ENCODE measurements around the gene HDAC11. TPM values are rescaled to one million over a fixed set of nuclear protein-coding genes. Genes with fewer than 3 reads are reported as not detected.

The HDAC11 gene
- total RNA-seq, 4 donors from 2014 or later, result 19.8 to 44.0 (median 27.1) TPM

DNA sequence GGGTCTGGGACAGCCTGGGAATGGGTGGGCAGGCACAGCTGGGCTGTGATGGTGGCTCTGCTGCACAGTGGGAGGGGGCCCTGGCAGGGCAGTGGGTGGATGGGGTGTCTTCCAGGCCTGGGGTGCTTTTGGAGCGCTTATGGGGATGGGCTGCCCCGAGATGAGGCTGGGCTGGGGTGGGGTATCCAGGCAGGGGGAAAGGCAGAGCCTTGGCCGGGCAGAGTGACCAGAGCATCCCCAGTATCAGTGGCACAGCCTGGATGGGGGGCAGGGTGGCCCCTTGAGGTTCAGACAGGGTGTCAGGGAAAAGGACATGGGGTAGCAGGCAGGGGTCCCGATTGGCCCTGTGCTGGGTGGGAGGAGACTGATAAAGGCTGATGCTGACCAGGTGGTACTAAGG, 26.6 kb downstream of the HDAC11 start:
- TF ChIP-seq POLR2AphosphoS5 (IDR thresholded peaks at IDR 0.05) (no peak), EP300 (IDR thresholded peaks at IDR 0.05; ENCODE audit: low read depth) (no peak), POLR2A (IDR thresholded peaks at IDR 0.05) (no peak)
- TF ChIP-seq, protein P1, sequence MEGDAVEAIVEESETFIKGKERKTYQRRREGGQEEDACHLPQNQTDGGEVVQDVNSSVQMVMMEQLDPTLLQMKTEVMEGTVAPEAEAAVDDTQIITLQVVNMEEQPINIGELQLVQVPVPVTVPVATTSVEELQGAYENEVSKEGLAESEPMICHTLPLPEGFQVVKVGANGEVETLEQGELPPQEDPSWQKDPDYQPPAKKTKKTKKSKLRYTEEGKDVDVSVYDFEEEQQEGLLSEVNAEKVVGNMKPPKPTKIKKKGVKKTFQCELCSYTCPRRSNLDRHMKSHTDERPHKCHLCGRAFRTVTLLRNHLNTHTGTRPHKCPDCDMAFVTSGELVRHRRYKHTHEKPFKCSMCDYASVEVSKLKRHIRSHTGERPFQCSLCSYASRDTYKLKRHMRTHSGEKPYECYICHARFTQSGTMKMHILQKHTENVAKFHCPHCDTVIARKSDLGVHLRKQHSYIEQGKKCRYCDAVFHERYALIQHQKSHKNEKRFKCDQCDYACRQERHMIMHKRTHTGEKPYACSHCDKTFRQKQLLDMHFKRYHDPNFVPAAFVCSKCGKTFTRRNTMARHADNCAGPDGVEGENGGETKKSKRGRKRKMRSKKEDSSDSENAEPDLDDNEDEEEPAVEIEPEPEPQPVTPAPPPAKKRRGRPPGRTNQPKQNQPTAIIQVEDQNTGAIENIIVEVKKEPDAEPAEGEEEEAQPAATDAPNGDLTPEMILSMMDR (IDR thresholded peaks at IDR 0.05), result no peak
- no peaks in the 10 kb centered on the region for H3K27me3 ChIP-seq
- in situ Hi-C loops (cut with MboI; ENCODE audit: low pct_ligation_motif_present in 1 of 4, low pct_unique_long_range_greater_than_20kb in 1 of 4, low sequenced_read_pairs in 3 of 4) (no loop called here), intact Hi-C loops (cut with DNase I; ENCODE audit: low total_unique reads) (no loop called here)
- no peak for DNase-seq
- H3K36me3 ChIP-seq, result no peaks in the 10 kb centered on the region
- H3K27ac ChIP-seq, result no peak overlapping the region
- H3K9me3 ChIP-seq, result no peaks in the 10 kb centered on the region
- 50 to 58% methylated on average over 1 to 4 of the region's 4 CpGs for WGBS, 2 donors (ENCODE audit: low coverage in 1 of 2)
- H3K4me3 ChIP-seq, result no peak overlapping the region
- no peaks in the 10 kb centered on the region for H3K4me1 ChIP-seq

DNA sequence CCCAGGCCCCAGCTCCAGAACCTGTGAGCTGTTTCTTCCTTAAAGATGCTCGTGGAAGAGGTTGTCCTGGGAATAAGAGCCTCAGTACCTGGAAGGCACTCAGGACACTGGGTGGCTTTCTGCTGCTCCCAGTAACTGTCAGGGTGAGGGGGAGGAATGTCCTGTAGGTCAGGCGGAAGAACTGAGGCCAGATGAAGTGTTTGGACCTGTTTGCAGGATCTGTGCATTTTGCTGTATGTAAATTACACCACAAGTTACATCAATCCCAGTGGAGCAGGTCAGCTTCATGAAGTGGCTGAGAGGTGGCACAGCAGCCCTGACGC, 27.1 kb downstream of the HDAC11 start:
- H3K36me3 ChIP-seq, result no peaks in the 10 kb centered on the region
- intact Hi-C loops (cut with DNase I; ENCODE audit: low total_unique reads) (no loop called here), in situ Hi-C loops (cut with MboI; ENCODE audit: low pct_ligation_motif_present in 1 of 4, low pct_unique_long_range_greater_than_20kb in 1 of 4, low sequenced_read_pairs in 3 of 4) (no loop called here)
- no peak for DNase-seq
- no peak overlapping the region for H3K27ac ChIP-seq
- no peak overlapping the region for H3K4me3 ChIP-seq
- H3K27me3 ChIP-seq, result no peaks in the 10 kb centered on the region
- no peaks in the 10 kb centered on the region for H3K9me3 ChIP-seq
- H3K4me1 ChIP-seq, result no peaks in the 10 kb centered on the region
- WGBS, 2 donors (ENCODE audit: low coverage in 1 of 2), result 66% methylated on average over 3 of the region's 3 CpGs; no CpG with 5 or more reads in 1 of the 2 donors
- TF ChIP-seq POLR2AphosphoS5 (IDR thresholded peaks at IDR 0.05), result no peak

DNA sequence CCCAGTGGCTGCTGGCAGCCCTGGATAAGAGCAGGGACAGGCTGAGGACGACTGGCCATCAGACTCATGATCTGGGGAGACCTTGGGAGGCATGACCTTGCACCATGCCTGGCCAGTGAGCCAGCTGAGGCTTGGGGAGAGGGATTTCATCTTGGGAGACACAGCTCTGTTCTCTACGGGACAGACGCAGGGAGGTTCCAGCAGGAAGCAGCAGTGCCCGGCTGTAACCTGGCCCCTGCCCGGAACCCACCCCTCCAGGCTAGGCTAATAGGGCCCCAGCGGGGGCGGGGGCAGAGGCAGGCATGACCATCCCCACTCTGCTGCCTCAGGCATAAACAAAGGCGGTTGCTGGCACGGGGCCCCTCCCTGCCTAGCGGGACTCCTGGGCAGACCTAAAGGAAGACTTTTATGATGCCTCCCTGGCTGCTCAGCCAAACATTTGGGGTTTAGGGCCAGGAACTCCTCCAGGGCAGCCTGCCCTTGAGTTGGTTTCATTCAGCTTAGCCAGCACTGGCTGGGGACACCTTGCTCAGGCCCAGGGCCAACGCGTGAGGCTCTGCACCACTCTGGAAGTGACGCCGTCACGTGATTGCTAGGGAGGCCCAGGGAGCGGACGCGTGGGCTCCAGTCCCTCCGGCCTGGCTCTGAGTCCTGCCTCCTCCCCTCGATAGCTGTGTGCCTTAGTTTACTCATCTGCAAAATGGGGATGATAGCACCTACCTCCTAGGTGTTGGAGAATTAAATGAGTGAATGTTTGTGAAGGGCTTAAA, 27.6 kb downstream of the HDAC11 start:
- 50% methylated on average over 9 of the region's 20 CpGs; no CpG with 5 or more reads in 1 of the 2 donors for WGBS, 2 donors (ENCODE audit: low coverage in 1 of 2)
- H3K27me3 ChIP-seq, result no peaks in the 10 kb centered on the region
- intact Hi-C loops (cut with DNase I; ENCODE audit: low total_unique reads) (no loop called here), in situ Hi-C loops (cut with MboI; ENCODE audit: low pct_ligation_motif_present in 1 of 4, low pct_unique_long_range_greater_than_20kb in 1 of 4, low sequenced_read_pairs in 3 of 4) (no loop called here)
- no peaks in the 10 kb centered on the region for H3K9me3 ChIP-seq
- TF ChIP-seq EP300 (IDR thresholded peaks at IDR 0.05; ENCODE audit: low read depth) (no peak), POLR2A (IDR thresholded peaks at IDR 0.05) (no peak), POLR2AphosphoS5 (IDR thresholded peaks at IDR 0.05) (no peak)
- TF ChIP-seq, protein P1 (IDR thresholded peaks at IDR 0.05), result no peak
- H3K4me1 ChIP-seq, result no peaks in the 10 kb centered on the region
- H3K27ac ChIP-seq, result no peak overlapping the region
- no peaks in the 10 kb centered on the region for H3K36me3 ChIP-seq
- H3K4me3 ChIP-seq, result no peak overlapping the region
- DNase-seq, result no peak

DNA sequence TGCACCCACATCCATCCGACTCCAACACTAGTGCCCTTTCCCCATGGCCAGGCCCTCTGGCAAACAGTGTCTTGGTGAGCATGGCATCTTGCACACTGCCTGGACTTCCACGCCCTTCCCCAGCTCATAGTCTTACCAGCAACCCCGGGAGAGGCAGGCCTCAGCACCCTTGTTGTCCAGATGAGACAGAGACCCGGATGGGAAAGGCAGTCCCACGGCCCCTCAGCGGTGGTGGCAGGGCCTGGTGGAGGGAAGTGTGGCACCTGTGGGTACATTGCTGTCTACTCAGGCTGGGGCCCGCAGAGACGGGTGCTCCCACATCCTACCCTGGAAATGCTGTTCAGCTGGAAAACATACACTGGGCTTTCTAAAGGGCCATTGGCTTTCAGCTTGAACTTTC, 28.4 kb downstream of the HDAC11 start:
- no peaks in the 10 kb centered on the region for H3K9me3 ChIP-seq
- WGBS, 2 donors (ENCODE audit: low coverage in 1 of 2), result 81% methylated on average over 8 of the region's 8 CpGs; no CpG with 5 or more reads in 1 of the 2 donors
- H3K27me3 ChIP-seq, result no peaks in the 10 kb centered on the region
- H3K4me1 ChIP-seq, result no peaks in the 10 kb centered on the region
- H3K4me3 ChIP-seq, result no peak overlapping the region
- no peak overlapping the region for H3K27ac ChIP-seq
- TF ChIP-seq POLR2AphosphoS5 (IDR thresholded peaks at IDR 0.05) (no peak), EP300 (IDR thresholded peaks at IDR 0.05; ENCODE audit: low read depth) (no peak)
- in situ Hi-C loops (cut with MboI; ENCODE audit: low pct_ligation_motif_present in 1 of 4, low pct_unique_long_range_greater_than_20kb in 1 of 4, low sequenced_read_pairs in 3 of 4) (no loop called here), intact Hi-C loops (cut with DNase I; ENCODE audit: low total_unique reads) (no loop called here)
- no peak for DNase-seq
- H3K36me3 ChIP-seq, result no peaks in the 10 kb centered on the region

DNA sequence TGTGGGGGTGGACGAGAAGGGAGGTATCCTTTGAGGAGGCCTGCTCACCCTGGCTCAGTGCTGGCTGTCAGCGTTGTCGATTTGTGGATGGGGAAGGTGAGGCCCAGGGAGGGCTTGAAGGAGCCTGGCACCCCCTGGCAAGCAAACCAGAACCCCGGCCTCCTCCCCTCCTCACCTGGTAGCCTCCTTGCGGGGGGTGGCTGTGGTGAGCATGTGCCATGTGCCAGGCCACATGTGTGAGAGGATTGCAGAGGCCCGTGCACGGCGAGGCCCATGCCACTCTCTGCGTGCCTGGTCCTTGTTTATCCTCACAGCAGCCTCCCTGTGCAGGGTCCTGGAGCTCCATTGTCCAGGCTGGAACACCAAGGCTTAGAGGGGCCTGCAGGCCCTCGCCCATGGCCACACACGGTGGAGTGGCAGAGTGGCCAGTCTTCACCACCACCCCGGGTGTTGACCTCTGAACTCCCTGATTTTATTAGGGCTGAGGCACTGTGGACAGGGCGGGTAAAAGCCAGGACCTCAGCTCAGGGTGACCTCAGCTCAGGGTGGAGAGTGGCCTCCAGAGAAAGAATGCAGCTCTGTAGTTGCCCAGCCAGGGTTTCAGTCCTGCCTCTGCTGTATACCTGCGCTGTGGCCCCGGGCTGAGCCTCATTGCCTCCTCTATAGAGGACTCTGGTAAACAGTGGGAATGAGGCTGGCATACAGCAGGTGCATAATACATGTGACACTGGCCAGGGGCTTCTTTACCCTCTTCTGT, 29.1 kb downstream of the HDAC11 start:
- WGBS, 2 donors (ENCODE audit: low coverage in 1 of 2), result 88 to 90% methylated on average over 2 to 14 of the region's 15 CpGs
- H3K27ac ChIP-seq, result no peak overlapping the region
- TF ChIP-seq EP300 (IDR thresholded peaks at IDR 0.05; ENCODE audit: low read depth) (no peak), POLR2A (IDR thresholded peaks at IDR 0.05) (no peak), POLR2AphosphoS5 (IDR thresholded peaks at IDR 0.05) (no peak)
- TF ChIP-seq, protein P1 (IDR thresholded peaks at IDR 0.05), result no peak

More for the DNA sequence above, 29.1 kb downstream of the HDAC11 start:
- Histone ChIP-seq H3K4me1 (no peaks in the 10 kb centered on the region), H3K36me3 (no peaks in the 10 kb centered on the region), H3K9me3 (no peaks in the 10 kb centered on the region), H3K27me3 (no peaks in the 10 kb centered on the region), H3K4me3 (no peak overlapping the region)
- in situ Hi-C loops (cut with MboI; ENCODE audit: low pct_ligation_motif_present in 1 of 4, low pct_unique_long_range_greater_than_20kb in 1 of 4, low sequenced_read_pairs in 3 of 4), result no loop called here
- no peak for DNase-seq
- intact Hi-C loops (cut with DNase I; ENCODE audit: low total_unique reads), result no loop called here
